ENCODE results near the gene DCAF11.

The DCAF11 gene

GRCh38 chr14:24139272-24139934 lies 24.8 kb downstream of the DCAF11 start:
- no peak for DNase-seq (ENCODE audit: low read depth in 2 of 2)

GRCh38 chr14:24141097-24141880 lies 26.7 kb downstream of the DCAF11 start, which contains the start of gene EMC9:
Gene EMC9 (minus strand): TSS chr14:24141591. CDS start chr14:24141304, 287 bp downstream.
- peak; percentile 99 to 100 for DNase-seq (ENCODE audit: low read depth in 2 of 2)

- no peak for DNase-seq (ENCODE audit: low read depth in 2 of 2)
These were observed 28.9 kb downstream of the DCAF11 start for GRCh38 chr14:24143511-24143910.

GRCh38 chr14:24144451-24144850 lies 29.9 kb downstream of the DCAF11 start:
- no peak for DNase-seq (ENCODE audit: low read depth in 2 of 2)

- DNase-seq (ENCODE audit: low read depth in 2 of 2): no peak
These were observed 30.6 kb downstream of the DCAF11 start for GRCh38 chr14:24145219-24145618.

- no peak for DNase-seq (ENCODE audit: low read depth in 2 of 2)
These were observed 31.3 kb downstream of the DCAF11 start for GRCh38 chr14:24145690-24146452.

GRCh38 chr14:24146453-24146977 lies 31.9 kb downstream of the DCAF11 start, which contains the start of gene PSME2:
Gene PSME2 (minus strand): TSS chr14:24146610. CDS start chr14:24146581, 29 bp downstream.
- DNase-seq (ENCODE audit: low read depth in 2 of 2): peak; percentile 75 to 86

GRCh38 chr14:24146978-24147760 lies 32.6 kb downstream of the DCAF11 start, which contains the start of gene RNF31:
Gene RNF31 (plus strand): TSS chr14:24147498. CDS start chr14:24147699, 201 bp downstream.
- DNase-seq (ENCODE audit: low read depth in 2 of 2): peak; percentile 97 to 98

GRCh38 chr14:24147761-24148428 lies 33.3 kb downstream of the DCAF11 start:
- no peak for DNase-seq (ENCODE audit: low read depth in 2 of 2)

- DNase-seq (ENCODE audit: low read depth in 2 of 2): no peak
These were observed 34.9 kb downstream of the DCAF11 start for GRCh38 chr14:24149302-24149969.

- no peak for DNase-seq (ENCODE audit: low read depth in 2 of 2)
These were observed 35.5 kb downstream of the DCAF11 start for GRCh38 chr14:24150061-24150460.

- DNase-seq (ENCODE audit: low read depth in 2 of 2): no peak
These were observed 36.0 kb downstream of the DCAF11 start for GRCh38 chr14:24150567-24150966.

- no peak for DNase-seq (ENCODE audit: low read depth in 2 of 2)
These were observed 36.4 kb downstream of the DCAF11 start for GRCh38 chr14:24150993-24151392.

- no peak for DNase-seq (ENCODE audit: low read depth in 2 of 2)
These were observed 37.0 kb downstream of the DCAF11 start for GRCh38 chr14:24151404-24152080.

- DNase-seq (ENCODE audit: low read depth in 2 of 2): no peak
These were observed 40.5 kb downstream of the DCAF11 start for GRCh38 chr14:24155100-24155499.

- no peak for DNase-seq (ENCODE audit: low read depth in 2 of 2)
These were observed 42.3 kb downstream of the DCAF11 start for GRCh38 chr14:24156840-24157239.

GRCh38 chr14:24157331-24157730 lies 42.8 kb downstream of the DCAF11 start:
- no peak for DNase-seq (ENCODE audit: low read depth in 2 of 2)

GRCh38 chr14:24159777-24160498 lies 45.4 kb downstream of the DCAF11 start:
- DNase-seq (ENCODE audit: low read depth in 2 of 2): no peak

GRCh38 chr14:24160499-24160849 lies 45.9 kb downstream of the DCAF11 start:
- DNase-seq (ENCODE audit: low read depth in 2 of 2): no peak

Data from activated CD4-positive, alpha-beta T cell treated with anti-CD3 and anti-CD28 coated beads for 24 hours (primary cell).